ENCODE data around the gene PCK2.

PCK2 gene

GRCh38 chr14:24151404-24152080 is 57.4 kb downstream of the PCK2 start:
- no peak overlapping the region for H3K4me3 ChIP-seq (replicated peaks; ENCODE audit: low read depth, low read length)
- no peak for TF ChIP-seq CTCF (IDR thresholded peaks at IDR 0.05; ENCODE audit: low read length, missing control alignments)
- DNase-seq (ENCODE audit: low read depth) = no peak
